ENCODE results near the gene ADGRV1.

DNA sequence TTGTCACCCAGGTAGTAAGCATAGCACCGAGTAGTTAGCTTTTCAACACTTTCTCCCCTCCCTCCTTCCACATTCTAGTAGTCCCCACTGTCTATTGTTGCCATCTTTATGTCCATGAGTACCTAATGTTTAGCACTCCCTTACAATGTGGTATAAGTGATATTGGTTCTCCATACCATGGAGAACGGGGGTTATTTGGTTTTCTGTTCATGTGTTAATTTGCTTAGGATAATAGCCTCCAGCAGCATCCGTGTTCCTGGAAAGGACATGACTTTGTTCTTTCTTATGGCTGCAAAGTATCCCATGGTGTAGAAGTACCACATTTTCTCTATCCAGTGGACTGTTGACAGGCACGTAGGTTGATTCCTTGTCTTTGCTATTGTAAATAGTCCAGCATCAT is 353.9 kb downstream of the ADGRV1 start:
- TF ChIP-seq, protein P1, sequence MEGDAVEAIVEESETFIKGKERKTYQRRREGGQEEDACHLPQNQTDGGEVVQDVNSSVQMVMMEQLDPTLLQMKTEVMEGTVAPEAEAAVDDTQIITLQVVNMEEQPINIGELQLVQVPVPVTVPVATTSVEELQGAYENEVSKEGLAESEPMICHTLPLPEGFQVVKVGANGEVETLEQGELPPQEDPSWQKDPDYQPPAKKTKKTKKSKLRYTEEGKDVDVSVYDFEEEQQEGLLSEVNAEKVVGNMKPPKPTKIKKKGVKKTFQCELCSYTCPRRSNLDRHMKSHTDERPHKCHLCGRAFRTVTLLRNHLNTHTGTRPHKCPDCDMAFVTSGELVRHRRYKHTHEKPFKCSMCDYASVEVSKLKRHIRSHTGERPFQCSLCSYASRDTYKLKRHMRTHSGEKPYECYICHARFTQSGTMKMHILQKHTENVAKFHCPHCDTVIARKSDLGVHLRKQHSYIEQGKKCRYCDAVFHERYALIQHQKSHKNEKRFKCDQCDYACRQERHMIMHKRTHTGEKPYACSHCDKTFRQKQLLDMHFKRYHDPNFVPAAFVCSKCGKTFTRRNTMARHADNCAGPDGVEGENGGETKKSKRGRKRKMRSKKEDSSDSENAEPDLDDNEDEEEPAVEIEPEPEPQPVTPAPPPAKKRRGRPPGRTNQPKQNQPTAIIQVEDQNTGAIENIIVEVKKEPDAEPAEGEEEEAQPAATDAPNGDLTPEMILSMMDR (IDR thresholded peaks at IDR 0.05; ENCODE audit: low read depth, low read length, poor library complexity, severe bottlenecking), result no peak
- no peak for TF ChIP-seq EZH2phosphoT487 (IDR thresholded peaks at IDR 0.05; ENCODE audit: borderline replicate concordance, low read length)

Data from DOHH2 (cell line).